AG09319 (cell line): ENCODE data around the gene HNRNPD.
"Not testable (repeated sequence)": the region's sequence is repeated elsewhere in the genome, so short reads cannot be mapped to it uniquely, and the experiment has no call there.

Source experiments
- DNase-seq: peaks from one replicate; pipeline ENCODE4 v3.0.0-alpha.2; 2010; ENCODE audit warnings: low read depth; ENCODE audit errors: extremely low read depth
- CTCF ChIP-seq: IDR thresholded peaks from 2 replicates; pipeline ENCODE4 v1.5.1; 2011; ENCODE audit warnings: low read depth, mild to moderate bottlenecking, inconsistent platforms, low read length, moderate library complexity

The HNRNPD gene

GRCh38 chr4:82402196-82402775 is 28.5 kb upstream of the HNRNPD start:
- DNase-seq: no peak
- no peak for TF ChIP-seq CTCF

- DNase-seq: no peak
- TF ChIP-seq CTCF: no peak
Observed at GRCh38 chr4:82401600-82401999, 27.8 kb upstream of the HNRNPD start.

GRCh38 chr4:82398263-82398662 is 24.5 kb upstream of the HNRNPD start:
- no peak for TF ChIP-seq CTCF
- DNase-seq: no peak

- no peak for DNase-seq
- TF ChIP-seq CTCF: no peak
Observed at GRCh38 chr4:82397527-82397926, 23.7 kb upstream of the HNRNPD start.

GRCh38 chr4:82394896-82395295 is 21.1 kb upstream of the HNRNPD start:
- DNase-seq: no peak

GRCh38 chr4:82390061-82390460 is 16.3 kb upstream of the HNRNPD start:
- not testable (repeated sequence) for DNase-seq

More at GRCh38 chr4:82394896-82395295, 21.1 kb upstream of the HNRNPD start:
- no peak for TF ChIP-seq CTCF

GRCh38 chr4:82388405-82388804 is 14.6 kb upstream of the HNRNPD start:
- TF ChIP-seq CTCF: no peak
- DNase-seq: no peak

GRCh38 chr4:82386312-82386711 is 12.5 kb upstream of the HNRNPD start:
- not testable (repeated sequence) for DNase-seq

GRCh38 chr4:82382751-82383150 is 9.0 kb upstream of the HNRNPD start:
- no peak for TF ChIP-seq CTCF
- DNase-seq: no peak
